Head of caudate nucleus (tissue), 42 donors: ENCODE measurements around the gene PEX1.
"Not testable (repeated sequence)": the region's sequence is repeated elsewhere in the genome, so short reads cannot be mapped to it uniquely, and the experiment has no call there.

Experiments
- DNase-seq, 42 donors: peaks; one replicate each; pipeline versions ENCODE4 v3.0.0 to v3.0.0-alpha.2; 2020 to 2021; ENCODE audit warnings: mixed read lengths in 7 of 42
- intact Hi-C: fragments of 100-400 bp; cut with DNase I; formaldehyde crosslinking; loops from one replicate; pipeline ENCODE4 v1.15.0; 2022

PEX1 gene

GRCh38 chr7:92468589-92468988 is 59.7 kb downstream of the PEX1 start:
- DNase-seq, intact Hi-C loops: not testable (repeated sequence)

- intact Hi-C loops: no loop called here
- no peak for DNase-seq
These were observed 61.6 kb downstream of the PEX1 start for GRCh38 chr7:92466682-92467081.

- no peak for DNase-seq
- intact Hi-C loops: no loop called here
These were observed 63.8 kb downstream of the PEX1 start for GRCh38 chr7:92464515-92464914.

GRCh38 chr7:92462560-92462959 is 65.8 kb downstream of the PEX1 start:
- intact Hi-C loops: no loop called here
- DNase-seq: no peak

- intact Hi-C loops: no loop called here
- peak in 27 of 42 donors; percentile 3 to 59 (median 29) for DNase-seq
These were observed 67.0 kb downstream of the PEX1 start for GRCh38 chr7:92461027-92462003.

- no peak for DNase-seq
- intact Hi-C loops: no loop called here
These were observed 67.8 kb downstream of the PEX1 start for GRCh38 chr7:92460510-92460909.

GRCh38 chr7:92460109-92460508 is 68.2 kb downstream of the PEX1 start:
- no peak for DNase-seq
- intact Hi-C loops: no loop called here

GRCh38 chr7:92456236-92456635 is 72.1 kb downstream of the PEX1 start:
- intact Hi-C loops: no loop called here
- no peak for DNase-seq

GRCh38 chr7:92451645-92452044 is 76.7 kb downstream of the PEX1 start:
- DNase-seq: no peak
- intact Hi-C loops: no loop called here

- peak in 41 of 42 donors; percentile 17 to 81 (median 53) for DNase-seq
- intact Hi-C loops: loop anchor here (5.0 kb wide), 2 partner anchors 271 to 566 kb away; partner anchors contain the start of genes LRRD1 and MTERF1
These were observed 80.0 kb downstream of the PEX1 start for GRCh38 chr7:92448205-92448747.

- peak; percentile 79 to 97 (median 94) for DNase-seq
- intact Hi-C loops: loop anchor here (5.0 kb wide), 2 partner anchors 270 to 565 kb away; partner anchors contain the start of genes LRRD1 and MTERF1
These were observed 80.7 kb downstream of the PEX1 start, which contains the start of gene GATAD1 for GRCh38 chr7:92447345-92448204. TSS of gene GATAD1 (plus strand) at chr7:92447482. CDS start at chr7:92447730, 248 bp downstream.

GRCh38 chr7:92446869-92447344 is 81.4 kb downstream of the PEX1 start:
- peak in 15 of 42 donors; percentile 5 to 46 (median 17) for DNase-seq
- intact Hi-C loops: loop anchor here (5.0 kb wide), 2 partner anchors 270 to 565 kb away; partner anchors contain the start of genes LRRD1 and MTERF1

GRCh38 chr7:92442720-92443119 is 85.6 kb downstream of the PEX1 start:
- intact Hi-C loops, DNase-seq: not testable (repeated sequence)

- no peak for DNase-seq
- intact Hi-C loops: no loop called here
These were observed 90.3 kb downstream of the PEX1 start for GRCh38 chr7:92437956-92438491.
